CD4-positive, alpha-beta T cell (primary cell): ENCODE data around the gene MSI2. TPM values are rescaled to one million over a fixed set of nuclear protein-coding genes. Genes with fewer than 3 reads are reported as not detected.

Experiments
- ATAC-seq: fragments of 200-7000 bp; cut with Tn5 transposase; one replicate; pipeline ENCODE4 v1.10.0; 2022; ENCODE audit warnings: mild to moderate bottlenecking; ENCODE audit not compliant: poor library complexity
- CTCF ChIA-PET: fragments of 350-600 bp; sonication (Branson Sonifier 250); formaldehyde crosslinking; loops from one replicate; lab custom pipeline; 2021; ENCODE audit warnings: antibody characterized with exemption, inconsistent platforms; lab: Charles Lee
- POLR2A ChIA-PET: fragments of 350-600 bp; sonication (Branson Sonifier 250); formaldehyde crosslinking; loops from one replicate; lab custom pipeline; 2021; ENCODE audit warnings: antibody characterized with exemption, inconsistent platforms; lab: Charles Lee
- DNase-seq, 14 experiments: peaks; one replicate each; pipeline ENCODE4 v3.0.0-alpha.2; 2013 to 2020; ENCODE audit warnings: mixed read lengths in 2 of 14
- H3K27ac ChIP-seq, 2 donors: one replicate each; pipeline versions ENCODE4 v1.5.1 to v1.7.0; 2013; ENCODE audit warnings: low read length in 2 of 2, low read depth in 1 of 2, mild to moderate bottlenecking in 1 of 2
- H3K27me3 ChIP-seq, 2 experiments: 1 replicate in 1 of 2; 2 replicates in 1 of 2; pipeline versions ENCODE4 v1.6.1 to v1.7.0; 2013; ENCODE audit warnings: low read length in 2 of 2, control low read depth in 1 of 2, mild to moderate bottlenecking in 1 of 2, moderate library complexity in 1 of 2; ENCODE audit not compliant: insufficient read depth in 2 of 2, control insufficient read depth in 1 of 2
- H3K36me3 ChIP-seq: one replicate; pipeline ENCODE4 v1.6.1; 2013; ENCODE audit warnings: low read length, control low read depth; ENCODE audit not compliant: insufficient read depth
- H3K4me1 ChIP-seq: one replicate; pipeline ENCODE4 v1.6.1; 2013; ENCODE audit warnings: low read length, control low read depth; ENCODE audit not compliant: insufficient read depth
- H3K4me3 ChIP-seq: one replicate; pipeline ENCODE4 v1.5.1; 2013; ENCODE audit warnings: mild to moderate bottlenecking, low read length, moderate library complexity
- H3K9me3 ChIP-seq, 2 experiments: 1 replicate in 1 of 2; 2 replicates in 1 of 2; pipeline versions ENCODE4 v1.6.1 to v1.7.0; 2013; ENCODE audit warnings: low read length in 2 of 2, mild to moderate bottlenecking in 2 of 2, control low read depth in 1 of 2, moderate library complexity in 1 of 2; ENCODE audit not compliant: control insufficient read depth in 1 of 2, insufficient read depth in 1 of 2
- H3K27ac Mint-ChIP-seq: one replicate; pipeline ENCODE4 v1.8.0; 2020; ENCODE audit warnings: mixed read lengths
- H3K27me3 Mint-ChIP-seq: one replicate; pipeline ENCODE4 v1.8.0; 2021; ENCODE audit warnings: mixed read lengths
- H3K36me3 Mint-ChIP-seq: one replicate; pipeline ENCODE4 v1.8.0; 2021; ENCODE audit warnings: low read depth, mixed read lengths
- H3K4me1 Mint-ChIP-seq: one replicate; pipeline ENCODE4 v1.8.0; 2021; ENCODE audit warnings: low read depth, mixed read lengths
- H3K4me3 Mint-ChIP-seq: one replicate; pipeline ENCODE4 v1.8.0; 2020; ENCODE audit warnings: mild to moderate bottlenecking, mixed read lengths
- H3K9me3 Mint-ChIP-seq: one replicate; pipeline ENCODE4 v1.8.0; 2020; ENCODE audit warnings: mixed read lengths
- intact Hi-C, 2 experiments: fragments of 100-400 bp; cut with DNase I in 1 of 2; cut with micrococcal nuclease in 1 of 2; formaldehyde crosslinking; loops; one replicate each; pipeline versions ENCODE4 v1.15.1 to v1.9.0; 2023 to 2025; cut with DNase I, micrococcal nuclease
- total RNA-seq, 174 experiments: library from RNA in 2 of 174; stranded (reverse) in 2 of 174; gene quantifications; one replicate each; pipeline ENCODE4 v1.2.3 and lab custom pipeline; 2021 to 2026
- TF ChIP-seq, protein P1 (sequence below): fragments of 200-600 bp; IDR thresholded peaks from one replicate; pipeline ENCODE4 v1.8.0; 2022; ENCODE audit warnings: antibody characterized with exemption, mild to moderate bottlenecking

Gene MSI2
- total RNA-seq, 2 experiments from 2014 or later = 129 to 132 TPM

DNA sequence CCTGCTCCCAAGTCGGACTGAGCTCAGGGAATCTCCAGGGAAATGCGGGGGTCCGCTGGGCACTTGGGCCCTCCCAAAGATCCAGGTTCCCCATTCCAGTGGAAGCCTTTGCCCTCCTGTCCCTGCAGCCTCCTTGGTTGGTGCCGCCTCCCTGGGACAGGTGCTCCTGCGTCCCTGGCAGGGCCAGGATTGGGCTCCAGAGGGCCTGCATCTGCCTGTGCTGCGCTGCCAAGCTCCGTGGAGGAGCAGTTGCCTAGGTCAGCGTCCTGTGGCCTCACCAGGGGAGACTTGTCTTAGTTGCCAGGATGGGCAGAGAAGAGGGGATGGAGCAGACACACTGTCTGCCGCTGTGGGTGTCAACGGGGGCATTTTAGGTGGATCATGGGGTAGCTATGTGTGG, 67.1 kb downstream of the MSI2 start:
- CTCF ChIA-PET = no interaction called here
- Histone ChIP-seq H3K36me3 (peaks cover 8% of the 10 kb centered on the region), H3K9me3 (no peaks in the 10 kb centered on the region), H3K27me3 (no peaks in the 10 kb centered on the region), H3K4me1 (no peaks in the 10 kb centered on the region), H3K4me3 (no peak overlapping the region), H3K27ac (no peak overlapping the region)
- Mint-ChIP-seq H3K9me3 (no peaks in the 10 kb centered on the region), H3K27me3 (no peaks in the 10 kb centered on the region), H3K27ac (no peak overlapping the region), H3K4me1 (peaks cover 42% of the 10 kb centered on the region), H3K36me3 (peaks cover 47% of the 10 kb centered on the region), H3K4me3 (no peak overlapping the region)
- TF ChIP-seq, protein P1, sequence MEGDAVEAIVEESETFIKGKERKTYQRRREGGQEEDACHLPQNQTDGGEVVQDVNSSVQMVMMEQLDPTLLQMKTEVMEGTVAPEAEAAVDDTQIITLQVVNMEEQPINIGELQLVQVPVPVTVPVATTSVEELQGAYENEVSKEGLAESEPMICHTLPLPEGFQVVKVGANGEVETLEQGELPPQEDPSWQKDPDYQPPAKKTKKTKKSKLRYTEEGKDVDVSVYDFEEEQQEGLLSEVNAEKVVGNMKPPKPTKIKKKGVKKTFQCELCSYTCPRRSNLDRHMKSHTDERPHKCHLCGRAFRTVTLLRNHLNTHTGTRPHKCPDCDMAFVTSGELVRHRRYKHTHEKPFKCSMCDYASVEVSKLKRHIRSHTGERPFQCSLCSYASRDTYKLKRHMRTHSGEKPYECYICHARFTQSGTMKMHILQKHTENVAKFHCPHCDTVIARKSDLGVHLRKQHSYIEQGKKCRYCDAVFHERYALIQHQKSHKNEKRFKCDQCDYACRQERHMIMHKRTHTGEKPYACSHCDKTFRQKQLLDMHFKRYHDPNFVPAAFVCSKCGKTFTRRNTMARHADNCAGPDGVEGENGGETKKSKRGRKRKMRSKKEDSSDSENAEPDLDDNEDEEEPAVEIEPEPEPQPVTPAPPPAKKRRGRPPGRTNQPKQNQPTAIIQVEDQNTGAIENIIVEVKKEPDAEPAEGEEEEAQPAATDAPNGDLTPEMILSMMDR = no peak
- DNase-seq = no peak
- POLR2A ChIA-PET = no interaction called here
- intact Hi-C loops = no loop called here
- ATAC-seq = no peak

DNA sequence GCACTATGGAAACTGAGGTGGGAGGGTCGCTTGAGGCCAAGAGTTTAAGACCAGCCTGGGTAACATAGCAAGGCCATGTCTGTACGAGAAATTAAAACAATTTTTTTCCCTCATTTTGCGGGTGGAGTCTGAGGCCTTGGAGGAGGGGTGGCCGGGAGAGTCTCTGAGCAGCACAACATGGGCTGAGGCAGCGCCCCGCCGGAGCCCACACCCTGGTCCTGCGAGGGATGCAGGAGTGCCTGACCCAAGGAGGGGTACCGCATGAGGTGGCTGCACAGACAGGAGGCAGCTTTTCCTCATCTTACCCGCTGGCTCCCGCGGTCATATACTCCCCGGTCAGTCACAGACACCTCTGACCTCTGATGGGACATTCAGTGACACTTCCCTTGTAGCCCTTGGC, 67.7 kb downstream of the MSI2 start:
- POLR2A ChIA-PET = no interaction called here
- Histone ChIP-seq H3K36me3 (peaks cover 8% of the 10 kb centered on the region), H3K27me3 (no peaks in the 10 kb centered on the region), H3K4me3 (no peak overlapping the region), H3K27ac (no peak overlapping the region), H3K4me1 (no peaks in the 10 kb centered on the region), H3K9me3 (no peaks in the 10 kb centered on the region)
- DNase-seq = no peak
- intact Hi-C loops = no loop called here
- Mint-ChIP-seq H3K27ac (no peak overlapping the region), H3K36me3 (peaks cover 41% of the 10 kb centered on the region), H3K4me3 (no peak overlapping the region), H3K9me3 (no peaks in the 10 kb centered on the region), H3K4me1 (peaks cover 35% of the 10 kb centered on the region), H3K27me3 (no peaks in the 10 kb centered on the region)
- TF ChIP-seq, protein P1 = no peak
- ATAC-seq = no peak
- CTCF ChIA-PET = no interaction called here

DNA sequence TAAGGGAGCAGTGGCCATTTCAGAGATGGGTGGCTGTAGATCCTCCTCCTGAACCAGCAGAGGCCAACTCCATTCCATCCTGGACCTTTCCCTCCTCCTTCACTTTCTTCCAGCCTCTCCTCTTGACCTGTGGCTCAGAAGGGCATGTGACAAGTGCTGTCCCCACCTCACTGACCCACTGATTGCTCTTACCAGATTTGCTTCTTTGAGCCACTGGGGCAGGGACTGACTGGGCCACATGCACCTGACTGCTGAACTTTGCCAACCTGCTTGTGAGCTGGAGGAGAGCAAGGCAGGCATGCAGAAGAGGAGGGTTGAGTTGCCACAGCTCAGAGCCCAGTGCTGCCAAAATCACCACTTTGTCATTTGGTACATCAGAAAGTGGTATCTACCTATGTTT, 68.3 kb downstream of the MSI2 start:
- no peak for ATAC-seq
- ChIA-PET CTCF (no interaction called here), POLR2A (no interaction called here)
- H3K4me1 Mint-ChIP-seq = peaks cover 33% of the 10 kb centered on the region
- Histone ChIP-seq H3K9me3 (no peaks in the 10 kb centered on the region), H3K36me3 (peaks cover 8% of the 10 kb centered on the region), H3K27me3 (no peaks in the 10 kb centered on the region), H3K4me1 (no peaks in the 10 kb centered on the region), H3K27ac (no peak overlapping the region), H3K4me3 (no peak overlapping the region)
- intact Hi-C loops = no loop called here
- no peak overlapping the region for H3K4me3 Mint-ChIP-seq
- no peaks in the 10 kb centered on the region for H3K27me3 Mint-ChIP-seq
- TF ChIP-seq, protein P1 = no peak
- no peak for DNase-seq
- H3K9me3 Mint-ChIP-seq = no peaks in the 10 kb centered on the region
- H3K36me3 Mint-ChIP-seq = peaks cover 38% of the 10 kb centered on the region
- H3K27ac Mint-ChIP-seq = no peak overlapping the region
